Activated CD4-positive, alpha-beta T cell treated with anti-CD3 and anti-CD28 coated beads for 24 hours (primary cell): Measurements from ENCODE around the gene TANC1.

Experiments
- DNase-seq, 2 donors: peaks; one replicate each; pipeline ENCODE4 v3.0.0-alpha.2; 2020; ENCODE audit warnings: low read depth in 2 of 2

TANC1 gene

GRCh38 chr2:158968396-158969161, at the start of gene TANC1:
TANC1 (plus strand) TSS chr2:158968640; CDS start chr2:159065911, 97,271 bp downstream.
- DNase-seq, result peak; percentile 36 to 71

GRCh38 chr2:158921599-158922408, 46.6 kb upstream of the TANC1 start:
- DNase-seq, result no peak

- DNase-seq, result no peak
Measured at GRCh38 chr2:158922601-158923000, 45.8 kb upstream of the TANC1 start.

GRCh38 chr2:158923180-158923594, 45.3 kb upstream of the TANC1 start:
- DNase-seq, result no peak

- no peak for DNase-seq
Measured at GRCh38 chr2:158923641-158924040, 44.8 kb upstream of the TANC1 start.

- DNase-seq, result no peak
Measured at GRCh38 chr2:158926478-158926948, 41.9 kb upstream of the TANC1 start.

GRCh38 chr2:158928515-158928914, 39.9 kb upstream of the TANC1 start:
- no peak for DNase-seq

- DNase-seq, result no peak
Measured at GRCh38 chr2:158928965-158929364, 39.5 kb upstream of the TANC1 start.

GRCh38 chr2:158931572-158931971, 36.9 kb upstream of the TANC1 start:
- no peak for DNase-seq

- DNase-seq, result no peak
Measured at GRCh38 chr2:158932131-158932645, 36.3 kb upstream of the TANC1 start.

- no peak for DNase-seq
Measured at GRCh38 chr2:158934170-158934569, 34.3 kb upstream of the TANC1 start.

GRCh38 chr2:158935617-158936016, 32.8 kb upstream of the TANC1 start:
- DNase-seq, result no peak

- no peak for DNase-seq
Measured at GRCh38 chr2:158936978-158937377, 31.5 kb upstream of the TANC1 start.

- DNase-seq, result no peak
Measured at GRCh38 chr2:158940356-158940755, 28.1 kb upstream of the TANC1 start.

GRCh38 chr2:158943973-158944372, 24.5 kb upstream of the TANC1 start:
- no peak for DNase-seq

- DNase-seq, result no peak
Measured at GRCh38 chr2:158948964-158949699, 19.3 kb upstream of the TANC1 start.

GRCh38 chr2:158953454-158953853, 15.0 kb upstream of the TANC1 start:
- no peak for DNase-seq

GRCh38 chr2:158953926-158954763, 14.3 kb upstream of the TANC1 start:
- DNase-seq, result peak in 1 of 2 donors; percentile 43

- DNase-seq, result no peak
Measured at GRCh38 chr2:158955842-158956365, 12.5 kb upstream of the TANC1 start.

- DNase-seq, result no peak
Measured at GRCh38 chr2:158958365-158958764, 10.1 kb upstream of the TANC1 start.

GRCh38 chr2:158960193-158960592, 8.2 kb upstream of the TANC1 start:
- DNase-seq, result no peak
